ENCODE data around the gene SLC6A19. TPM values are rescaled to one million over a fixed set of nuclear protein-coding genes. Genes with fewer than 3 reads are reported as not detected.
A peak's percentile ranks its signal among the peaks of the same experiment; 100 is the strongest.

Gene SLC6A19
- total and polyA plus RNA-seq, 11 donors, result not detected

DNA sequence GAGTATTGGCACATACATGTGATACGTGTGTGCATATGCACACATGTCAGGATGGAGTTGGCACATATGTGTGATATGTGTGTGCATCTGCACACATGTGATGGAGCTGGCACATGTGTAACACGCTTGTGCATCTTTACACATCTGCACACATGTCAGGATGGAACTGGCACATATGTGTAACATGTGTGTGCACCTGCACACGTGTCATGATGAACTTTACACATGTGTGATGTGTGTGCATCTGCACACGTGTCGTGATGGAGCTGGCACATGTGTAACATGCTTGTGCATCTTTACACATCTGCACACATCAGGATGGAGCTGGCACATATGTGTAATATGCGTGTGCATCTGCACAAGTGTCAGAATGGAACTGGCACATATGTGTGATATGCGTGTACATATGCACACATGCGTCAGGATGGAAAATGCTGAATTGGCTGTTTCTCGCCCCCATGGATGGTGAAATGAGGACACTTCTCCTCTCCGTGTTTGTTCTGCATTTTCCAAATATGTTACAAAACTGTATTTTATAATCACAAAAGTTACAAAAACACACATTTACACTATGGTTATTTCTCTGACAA is 16.3 kb upstream of the SLC6A19 start:
- no peak for TF ChIP-seq CTCF (IDR thresholded peaks at IDR 0.05)
- no peak for TF ChIP-seq POLR2A (IDR thresholded peaks at IDR 0.05)
- WGBS, 4 donors, result 86 to 96% (median 90%) methylated on average over 10 of the region's 10 CpGs
- no peaks in the 10 kb centered on the region for H3K36me3 ChIP-seq
- no peak overlapping the region for H3K4me3 ChIP-seq
- H3K27ac ChIP-seq, result no peak overlapping the region
- H3K4me1 ChIP-seq, result peaks cover 0 to 24% (median 0%) of the 10 kb centered on the region in 12 donors
- DNase-seq, result no peak
- intact Hi-C loops (cut with DNase I), result loop anchor here in 1 of 10 donors (10.0 kb wide), 1 partner anchor 460 kb away; no protein-coding TSS in a partner anchor
- no peak for ATAC-seq
- H3K9me3 ChIP-seq, result no peaks in the 10 kb centered on the region
- peaks cover 0 to 43% (median 4%) of the 10 kb centered on the region in 9 donors for H3K27me3 ChIP-seq

DNA sequence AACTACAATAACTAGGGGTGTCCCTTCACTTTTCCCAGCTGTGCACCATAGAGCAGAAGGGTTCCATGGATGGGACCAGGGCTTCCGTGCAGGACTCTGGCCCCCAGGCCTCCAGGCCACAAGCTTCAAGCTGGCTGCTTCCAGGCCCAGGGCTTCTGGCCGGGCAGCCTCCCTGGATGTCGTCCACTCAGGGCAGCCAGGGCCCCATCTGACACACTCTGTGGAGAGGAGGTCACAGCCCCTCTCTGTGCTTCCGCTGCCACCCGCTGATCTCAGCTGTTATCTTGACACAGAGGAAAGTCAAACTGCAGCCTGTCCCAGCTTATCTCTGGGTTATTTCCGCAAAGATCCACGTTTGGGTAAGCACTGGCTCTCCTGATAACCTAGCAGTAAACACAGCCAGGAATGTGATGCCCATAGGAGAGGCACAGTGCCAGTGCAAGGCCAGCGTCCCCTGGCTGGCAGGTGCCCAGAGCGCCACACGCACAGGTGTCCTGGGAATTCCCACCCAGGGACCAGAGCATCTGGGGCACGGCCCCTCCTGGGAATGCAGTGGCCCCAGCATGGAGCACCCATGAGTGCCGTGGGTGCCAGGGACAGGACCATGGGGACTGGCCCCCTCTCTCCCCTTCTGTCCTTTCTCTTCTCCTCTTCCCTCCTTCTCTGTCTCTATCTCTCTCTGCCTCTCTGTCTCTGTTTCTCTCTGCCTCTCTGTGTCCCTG is 15.6 kb upstream of the SLC6A19 start:
- TF ChIP-seq CTCF (IDR thresholded peaks at IDR 0.05), result no peak
- no peak for TF ChIP-seq POLR2A (IDR thresholded peaks at IDR 0.05)
- no peak overlapping the region for H3K4me3 ChIP-seq
- ATAC-seq (peak; percentile 34 to 75 (median 44)), DNase-seq (peak in 2 of 5 donors; percentile 36 to 42)
- WGBS, 4 donors, result 20 to 29% (median 24%) methylated on average over 4 to 12 of the region's 12 CpGs
- H3K9me3 ChIP-seq, result no peaks in the 10 kb centered on the region
- peaks cover 0 to 50% (median 8%) of the 10 kb centered on the region in 9 donors for H3K27me3 ChIP-seq
- H3K36me3 ChIP-seq, result no peaks in the 10 kb centered on the region
- intact Hi-C loops (cut with DNase I), result loop anchor here in 1 of 10 donors (10.0 kb wide), 1 partner anchor 459 kb away; no protein-coding TSS in a partner anchor
- no peak overlapping the region for H3K27ac ChIP-seq
- H3K4me1 ChIP-seq, result peaks cover 0 to 24% (median 0%) of the 10 kb centered on the region in 12 donors

DNA sequence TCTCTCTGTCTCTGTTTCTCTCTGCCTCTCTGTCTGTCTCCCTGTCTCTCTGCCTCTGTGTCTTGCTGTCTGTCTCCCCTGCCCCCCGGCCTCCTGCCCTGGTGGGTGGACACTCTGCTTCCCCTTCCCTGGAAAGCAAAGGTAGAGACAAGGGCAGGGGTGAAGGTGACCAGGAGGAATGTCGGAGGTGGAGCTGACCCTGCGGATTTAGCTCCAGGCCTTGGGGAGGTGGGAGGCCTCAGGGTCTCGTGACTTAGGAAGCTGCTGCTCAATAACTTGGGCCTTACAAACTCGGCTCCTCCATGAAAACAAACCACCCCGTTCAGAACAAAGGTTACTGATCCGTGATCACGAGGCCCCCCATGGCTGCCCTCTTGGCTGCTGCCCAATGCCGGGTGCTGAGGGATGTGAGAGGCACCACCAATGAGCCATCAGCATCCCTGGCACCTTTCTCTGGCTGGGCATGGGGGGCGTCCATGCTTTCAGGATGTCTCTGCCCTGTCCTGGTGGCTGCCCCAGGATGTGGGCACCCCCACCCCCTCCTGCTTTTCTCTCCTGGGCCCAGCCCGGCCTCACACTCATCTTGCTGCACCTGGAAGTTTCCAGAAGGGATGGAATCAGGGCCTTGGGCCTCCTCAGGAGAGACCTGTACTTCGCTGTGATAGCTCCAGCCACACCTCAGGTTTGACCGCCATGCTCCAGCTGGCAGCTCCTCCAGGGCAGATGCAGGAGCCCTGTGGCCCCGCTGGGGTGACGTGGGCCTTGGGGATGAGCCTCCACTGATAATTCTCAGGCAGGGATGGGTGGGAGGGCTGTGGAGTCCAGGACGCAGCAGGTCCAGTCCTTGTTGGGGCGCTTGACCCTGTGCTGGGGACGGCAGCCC is 14.8 kb upstream of the SLC6A19 start:
- no peak for TF ChIP-seq POLR2A (IDR thresholded peaks at IDR 0.05)
- no peak for TF ChIP-seq CTCF (IDR thresholded peaks at IDR 0.05)
- no peak overlapping the region for H3K27ac ChIP-seq
- ATAC-seq, result no peak
- H3K36me3 ChIP-seq, result no peaks in the 10 kb centered on the region
- DNase-seq, result peak in 2 of 5 donors; percentile 13 to 37
- WGBS, 4 donors, result 72 to 79% (median 75%) methylated on average over 12 to 18 of the region's 18 CpGs
- intact Hi-C loops (cut with DNase I), result loop anchor here in 1 of 10 donors (10.0 kb wide), 1 partner anchor 458 kb away; no protein-coding TSS in a partner anchor
- H3K9me3 ChIP-seq, result no peaks in the 10 kb centered on the region
- peaks cover 0 to 24% (median 0%) of the 10 kb centered on the region in 12 donors for H3K4me1 ChIP-seq
- no peak overlapping the region for H3K4me3 ChIP-seq
- peaks cover 0 to 48% (median 8%) of the 10 kb centered on the region in 9 donors for H3K27me3 ChIP-seq

All from heart left ventricle (tissue), 16 donors.